HG03280 (cell line): ENCODE measurements around the gene SFXN1.
"Not testable (repeated sequence)": the region's sequence is repeated elsewhere in the genome, so short reads cannot be mapped to it uniquely, and the experiment has no call there.

Experiments used
- ATAC-seq: cut with Tn5 transposase; IDR thresholded peaks from one replicate; pipeline ENCODE4 v1.9.1; 2021; ENCODE audit warnings: mild to moderate bottlenecking, moderate library complexity; ENCODE audit not compliant: unreplicated experiment

Gene SFXN1

GRCh38 chr5:175478384-175479124 lies at the start of gene SFXN1:
SFXN1 (plus strand) TSS chr5:175478560; CDS start chr5:175492104, 13,544 bp downstream.
- ATAC-seq, result peak; percentile 84

GRCh38 chr5:175434800-175435199 lies 43.6 kb upstream of the SFXN1 start:
- ATAC-seq, result no peak

- no peak for ATAC-seq
Observed at GRCh38 chr5:175436359-175436758, 42.0 kb upstream of the SFXN1 start.

- ATAC-seq, result no peak
Observed at GRCh38 chr5:175438234-175438857, 40.0 kb upstream of the SFXN1 start.

- no peak for ATAC-seq
Observed at GRCh38 chr5:175443514-175444059, 34.8 kb upstream of the SFXN1 start.

- ATAC-seq, result no peak
Observed at GRCh38 chr5:175444060-175444904, 34.1 kb upstream of the SFXN1 start, which contains the start of gene DRD1. DRD1 (minus strand) TSS chr5:175444182; CDS start chr5:175443099, 1,083 bp downstream.

GRCh38 chr5:175444905-175445456 lies 33.4 kb upstream of the SFXN1 start:
- ATAC-seq, result no peak

- ATAC-seq, result not testable (repeated sequence)
Observed at GRCh38 chr5:175446378-175446777, 32.0 kb upstream of the SFXN1 start.

GRCh38 chr5:175447571-175447970 lies 30.8 kb upstream of the SFXN1 start:
- no peak for ATAC-seq

- ATAC-seq, result no peak
Observed at GRCh38 chr5:175448276-175448675, 30.1 kb upstream of the SFXN1 start.

GRCh38 chr5:175452166-175452565 lies 26.2 kb upstream of the SFXN1 start:
- no peak for ATAC-seq

- ATAC-seq, result not testable (repeated sequence)
Observed at GRCh38 chr5:175454338-175454737, 24.0 kb upstream of the SFXN1 start.

- ATAC-seq, result no peak
Observed at GRCh38 chr5:175456105-175456742, 22.1 kb upstream of the SFXN1 start.

- peak; percentile 79 for ATAC-seq
Observed at GRCh38 chr5:175457466-175457865, 20.9 kb upstream of the SFXN1 start.

- no peak for ATAC-seq
Observed at GRCh38 chr5:175460126-175460525, 18.2 kb upstream of the SFXN1 start.

- no peak for ATAC-seq
Observed at GRCh38 chr5:175460552-175460951, 17.8 kb upstream of the SFXN1 start.

GRCh38 chr5:175461370-175461769 lies 17.0 kb upstream of the SFXN1 start:
- ATAC-seq, result no peak

- ATAC-seq, result no peak
Observed at GRCh38 chr5:175463641-175464040, 14.7 kb upstream of the SFXN1 start.

GRCh38 chr5:175464074-175464941 lies 14.1 kb upstream of the SFXN1 start:
- ATAC-seq, result peak; percentile 98

- ATAC-seq, result no peak
Observed at GRCh38 chr5:175464942-175465233, 13.5 kb upstream of the SFXN1 start.
